SK-N-DZ (cell line): ENCODE measurements around the gene NNT.
"Not testable (repeated sequence)": the region's sequence is repeated elsewhere in the genome, so short reads cannot be mapped to it uniquely, and the experiment has no call there.

Experiments
- DNase-seq: peaks from one replicate; pipeline ENCODE4 v3.0.0-alpha.2; 2015; ENCODE audit warnings: low spot score

Gene NNT

DNA sequence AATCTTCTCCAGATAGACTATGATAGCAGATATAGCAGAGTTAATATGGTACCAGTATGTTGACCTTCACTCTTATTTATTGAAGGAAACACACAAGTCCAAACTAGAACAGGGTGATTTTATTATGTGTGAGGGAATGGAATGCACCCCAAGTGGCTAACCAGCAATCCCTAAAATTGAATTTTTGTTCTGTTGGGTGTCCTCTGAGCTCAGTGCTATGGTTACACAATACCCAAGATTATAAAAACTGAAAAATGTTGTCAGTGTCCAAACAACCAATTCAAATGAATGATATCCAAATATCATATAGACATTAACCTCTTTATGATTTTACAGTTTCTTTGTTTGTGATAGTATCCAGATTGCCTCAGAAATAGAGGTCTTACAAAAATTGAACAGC lies 60.9 kb downstream of the NNT start:
- no peak for DNase-seq

DNA sequence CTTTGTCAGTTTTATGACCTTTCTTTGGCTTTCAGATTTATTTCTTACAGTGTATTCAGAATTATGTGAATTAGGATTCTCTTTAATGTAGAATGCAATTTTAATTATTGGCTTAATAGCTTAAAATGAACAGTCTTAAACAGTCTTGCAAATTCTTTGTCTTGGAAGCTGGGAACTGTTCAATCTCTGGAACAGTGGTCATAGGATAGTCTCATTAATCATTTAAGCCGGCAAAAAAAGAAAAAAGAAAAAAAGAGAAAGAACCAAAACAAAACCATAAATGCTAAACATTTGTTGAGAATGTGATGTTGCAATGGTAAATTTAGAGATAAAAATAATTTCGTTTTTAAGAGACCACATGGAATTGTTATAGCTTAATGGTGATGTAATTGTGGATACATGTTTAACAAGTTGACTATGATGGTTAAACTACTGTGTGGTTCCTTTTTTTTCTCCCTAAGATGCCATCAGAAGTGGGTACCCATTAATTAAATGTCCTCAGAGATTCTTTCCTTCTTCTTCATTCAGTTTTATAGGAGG lies 61.6 kb downstream of the NNT start:
- no peak for DNase-seq

DNA sequence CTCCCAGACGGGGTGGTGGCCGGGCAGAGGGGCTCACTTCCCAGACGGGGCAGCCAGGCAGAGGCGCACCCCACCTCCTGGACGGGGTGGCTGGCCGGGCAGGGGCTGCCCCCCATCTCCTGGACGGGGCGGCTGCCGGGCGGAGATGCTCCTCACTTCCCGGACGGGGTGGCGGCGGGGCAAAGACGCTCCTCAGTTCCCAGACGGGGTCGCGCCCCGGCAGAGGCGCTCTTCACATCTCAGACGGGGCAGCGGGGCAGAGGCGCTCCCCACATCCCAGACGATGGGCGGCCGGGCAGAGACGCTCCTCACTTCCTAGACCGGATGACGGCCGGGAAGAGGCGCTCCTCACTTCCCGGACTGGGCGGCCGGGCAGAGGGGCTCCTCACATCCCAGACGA lies 62.8 kb downstream of the NNT start:
- DNase-seq: not testable (repeated sequence)

DNA sequence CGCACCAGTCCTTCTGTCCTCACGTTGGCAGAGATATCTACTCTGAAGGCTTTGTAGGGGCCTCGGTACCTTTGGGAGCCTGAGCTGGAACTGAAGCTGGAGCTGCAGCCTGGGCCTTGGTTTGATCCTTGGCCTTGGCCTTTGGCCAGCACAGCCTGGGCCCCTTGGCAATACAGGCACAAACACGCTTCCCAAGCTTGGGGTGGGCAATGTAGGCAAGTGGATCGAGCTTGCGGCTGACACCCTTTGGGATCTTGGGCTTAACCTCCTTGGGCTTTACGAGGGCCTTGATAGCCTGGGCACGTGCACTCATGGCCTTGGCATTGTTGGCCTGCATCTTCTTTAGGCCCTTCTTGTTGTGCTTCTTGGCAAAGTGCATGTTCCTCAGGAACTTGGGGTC lies 63.7 kb downstream of the NNT start:
- not testable (repeated sequence) for DNase-seq

DNA sequence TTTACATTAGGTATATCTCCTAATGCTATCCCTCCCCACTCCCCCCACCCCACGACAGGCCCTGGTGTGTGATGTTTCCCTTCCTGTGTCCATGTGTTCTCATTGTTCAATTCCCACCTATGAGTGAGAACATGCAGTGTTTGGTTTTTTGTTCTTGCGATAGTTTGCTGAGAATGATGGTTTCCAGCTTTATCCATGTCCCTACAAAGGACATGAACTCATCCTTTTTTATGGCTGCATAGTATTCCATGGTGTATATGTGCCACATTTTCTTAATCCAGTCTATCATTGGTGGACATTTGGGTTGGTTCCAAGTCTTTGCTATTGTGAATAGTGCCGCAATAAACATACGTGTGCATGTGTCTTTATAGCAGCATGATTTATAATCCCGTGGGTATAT lies 64.4 kb downstream of the NNT start:
- not testable (repeated sequence) for DNase-seq

DNA sequence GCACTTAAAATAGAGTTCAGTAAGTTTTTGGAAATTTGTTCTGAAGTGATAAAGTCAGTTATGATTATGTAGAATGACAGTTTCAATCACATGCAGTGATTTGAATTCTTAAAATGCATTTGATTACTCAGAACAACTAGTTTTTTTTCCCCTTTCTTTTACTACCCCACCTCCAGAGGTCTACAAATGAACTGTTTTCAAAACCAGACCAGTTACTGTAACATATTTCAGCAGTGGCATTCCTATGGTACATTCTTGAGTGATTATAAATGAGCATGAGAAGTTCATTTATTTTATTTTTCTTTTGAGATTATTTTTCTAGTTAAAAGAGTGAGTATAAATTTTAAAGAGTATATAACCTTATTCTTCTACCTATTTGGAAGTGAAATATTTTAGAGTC lies 71.6 kb downstream of the NNT start:
- no peak for DNase-seq

DNA sequence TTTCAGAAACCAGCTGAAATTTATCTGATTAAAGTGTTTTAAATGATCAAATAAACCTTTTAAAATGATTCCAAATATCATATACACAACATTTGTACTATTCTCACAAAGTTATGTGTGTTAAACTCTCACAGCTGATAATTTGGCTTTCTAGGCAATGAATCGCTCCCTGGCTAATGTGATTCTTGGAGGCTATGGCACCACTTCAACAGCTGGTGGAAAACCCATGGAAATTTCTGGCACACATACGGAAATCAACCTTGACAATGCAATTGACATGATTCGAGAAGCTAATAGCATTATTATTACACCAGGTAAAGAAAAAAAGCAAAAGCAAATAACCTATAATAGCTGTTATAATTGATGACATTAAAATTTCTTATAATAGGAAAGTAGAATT lies 72.4 kb downstream of the NNT start:
- no peak for DNase-seq

DNA sequence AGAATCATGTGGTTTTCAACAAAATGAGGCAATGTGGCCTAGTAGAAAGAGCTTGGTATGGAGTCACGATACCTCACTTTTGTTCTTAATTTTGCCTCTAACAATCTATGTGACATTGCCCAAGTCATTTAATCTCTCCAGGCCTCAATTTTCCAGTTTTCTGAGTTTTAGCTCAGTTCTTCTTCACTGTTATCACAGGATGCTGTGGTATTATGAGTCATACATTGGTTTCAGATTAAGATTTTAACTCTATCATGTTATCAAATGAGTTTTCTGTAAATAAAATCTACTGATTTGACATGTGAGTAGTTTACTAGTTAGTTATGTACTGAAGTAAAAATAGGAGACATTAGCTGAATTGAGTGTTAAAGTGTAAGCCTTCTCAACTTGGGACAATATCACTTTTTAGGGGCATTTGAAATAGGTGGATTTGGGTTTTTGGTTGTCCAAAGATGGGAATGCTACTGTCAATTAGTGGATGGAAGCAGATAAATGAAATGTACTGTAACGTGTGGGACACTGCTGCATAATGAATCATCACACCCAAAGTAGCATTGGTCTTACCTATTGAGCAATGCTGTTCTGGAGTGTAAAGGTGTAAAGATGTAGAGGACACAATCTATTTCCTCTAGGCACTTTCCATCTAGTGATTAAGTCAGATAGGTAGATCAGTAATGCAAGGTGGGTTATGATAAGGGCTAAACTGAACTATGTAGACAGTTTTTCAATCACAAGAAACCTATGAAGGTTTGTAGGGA lies 73.3 kb downstream of the NNT start:
- no peak for DNase-seq

DNA sequence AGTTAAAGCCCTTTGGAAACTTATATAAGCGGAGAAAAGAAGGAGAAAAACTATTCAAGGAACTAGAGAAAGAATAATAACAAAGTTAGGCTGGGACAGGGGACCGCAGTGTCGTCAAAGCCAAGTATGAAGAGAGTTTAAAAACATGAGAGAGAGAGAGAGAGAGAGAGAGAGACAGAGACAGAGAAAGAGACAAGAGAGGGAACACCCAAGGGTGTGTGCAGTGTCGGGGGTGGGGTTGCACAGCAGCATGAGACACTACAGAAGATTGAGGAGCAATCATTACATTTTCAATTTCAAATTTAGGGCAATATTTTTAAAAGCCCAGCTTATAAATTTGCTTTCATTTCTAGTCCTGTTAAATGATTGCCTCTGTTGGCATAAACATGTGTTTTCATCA lies 74.3 kb downstream of the NNT start:
- no peak for DNase-seq

DNA sequence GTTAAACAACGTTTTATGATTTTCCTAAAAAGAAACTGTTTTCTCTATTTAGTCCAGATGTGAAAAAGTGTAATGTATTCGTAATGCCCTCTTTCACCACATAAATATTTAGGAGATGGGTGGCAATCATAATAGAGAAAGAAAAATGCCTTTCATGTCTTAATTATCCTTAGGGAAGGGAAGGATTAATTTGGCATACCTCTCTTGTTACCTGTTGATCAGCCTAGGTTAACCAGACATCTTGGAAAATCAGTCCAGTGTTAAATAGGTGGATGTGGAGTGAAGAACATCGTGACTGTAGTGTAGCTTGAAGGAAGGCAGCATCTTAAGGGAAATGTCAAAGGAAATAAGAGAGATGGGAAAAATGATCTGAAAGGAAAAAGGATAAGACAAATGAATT lies 76.2 kb downstream of the NNT start:
- DNase-seq: no peak

DNA sequence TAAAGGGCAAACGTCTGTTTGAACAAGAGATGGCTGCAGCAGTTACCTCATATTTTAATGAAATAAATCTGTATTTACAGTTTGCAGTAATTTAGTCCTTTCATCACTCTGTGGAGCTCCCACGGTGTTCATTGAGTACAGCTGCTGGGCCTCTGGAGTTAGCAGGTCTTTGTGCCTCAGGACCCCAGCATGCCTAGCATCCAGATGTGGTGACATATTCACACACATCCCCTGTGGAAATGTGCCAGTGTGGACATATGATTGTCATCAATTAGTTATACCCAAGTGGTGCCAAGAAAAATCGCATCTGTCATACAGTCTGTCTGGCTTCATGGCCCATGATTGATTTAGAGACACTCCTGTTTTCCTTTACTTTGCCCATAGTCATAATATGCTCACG lies 77.3 kb downstream of the NNT start:
- no peak for DNase-seq

DNA sequence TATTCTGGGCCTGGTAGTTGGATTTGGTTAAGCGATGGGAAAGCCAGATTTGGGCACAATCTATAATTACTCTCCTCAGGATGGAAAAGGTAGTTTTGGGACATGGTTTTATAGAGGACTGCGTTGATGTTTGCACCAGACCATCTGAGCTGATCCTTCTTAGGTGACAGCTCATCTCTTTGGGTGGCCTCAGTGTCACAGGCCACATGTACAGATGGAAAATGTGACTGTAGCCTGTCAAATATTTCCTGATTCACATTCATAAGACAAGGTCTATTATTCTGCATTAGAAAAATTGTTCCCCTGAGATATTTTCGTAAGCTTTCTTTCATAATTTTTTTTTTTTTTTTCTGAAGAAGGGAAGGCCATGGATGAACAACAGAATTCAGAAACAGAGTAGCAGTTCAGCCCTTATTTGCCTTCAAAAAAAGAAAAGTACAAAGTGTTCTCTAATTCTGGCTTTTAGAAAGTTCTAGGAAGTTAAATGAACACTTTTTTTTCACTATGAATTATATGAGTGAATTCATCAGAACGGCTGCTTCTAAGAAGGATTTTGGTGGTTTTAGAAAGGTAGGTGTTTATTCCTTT lies 81.0 kb downstream of the NNT start:
- no peak for DNase-seq

DNA sequence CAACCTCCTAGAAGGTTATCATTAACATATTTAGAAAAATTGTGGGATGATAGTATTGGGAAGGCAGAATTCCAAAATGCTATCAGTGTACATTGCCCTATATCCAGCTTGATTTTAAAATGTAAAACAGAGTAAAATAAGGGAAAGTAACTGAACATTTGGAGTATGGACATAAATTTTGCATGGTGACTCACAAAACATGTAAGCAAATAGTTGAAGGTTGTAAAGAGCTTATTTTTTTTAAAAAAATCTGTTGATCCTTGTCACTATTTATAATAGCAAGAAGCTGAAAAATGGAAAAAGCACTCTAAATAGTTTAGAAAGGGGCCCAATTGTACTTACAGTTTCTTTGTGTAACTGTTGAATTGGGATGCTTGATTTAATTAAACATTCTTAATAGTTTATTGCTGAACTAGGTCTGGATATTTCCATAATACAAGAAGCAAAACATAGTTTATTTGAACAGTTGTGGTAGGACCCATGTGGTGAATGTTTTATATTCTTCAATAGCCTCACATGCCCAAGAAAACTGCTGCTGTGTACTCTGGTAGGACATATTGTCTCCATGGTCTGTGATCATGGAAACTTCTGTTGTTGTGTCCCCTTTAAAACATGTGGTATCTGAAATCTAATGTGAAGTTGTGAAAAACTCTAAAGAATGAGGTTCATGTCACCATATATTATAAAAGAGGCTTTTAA lies 82.4 kb downstream of the NNT start:
- no peak for DNase-seq

DNA sequence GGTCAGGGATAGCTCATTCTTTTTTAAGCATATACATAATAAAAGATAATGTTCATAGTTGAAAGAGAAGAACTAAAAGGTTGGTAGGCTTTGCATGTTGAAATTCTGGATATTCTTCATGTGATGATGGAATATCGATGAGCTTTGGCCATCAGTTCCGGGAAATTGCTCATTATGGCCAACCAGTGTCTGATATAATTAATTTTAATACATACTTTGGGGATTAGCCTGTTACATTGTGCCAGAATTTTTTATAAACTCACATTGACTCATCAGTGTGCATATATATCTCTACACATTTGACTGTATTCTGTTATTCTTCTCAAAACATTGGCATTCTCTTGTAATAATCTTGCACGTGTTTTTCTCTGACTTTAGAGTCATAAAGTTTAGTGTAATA lies 84.3 kb downstream of the NNT start:
- no peak for DNase-seq

DNA sequence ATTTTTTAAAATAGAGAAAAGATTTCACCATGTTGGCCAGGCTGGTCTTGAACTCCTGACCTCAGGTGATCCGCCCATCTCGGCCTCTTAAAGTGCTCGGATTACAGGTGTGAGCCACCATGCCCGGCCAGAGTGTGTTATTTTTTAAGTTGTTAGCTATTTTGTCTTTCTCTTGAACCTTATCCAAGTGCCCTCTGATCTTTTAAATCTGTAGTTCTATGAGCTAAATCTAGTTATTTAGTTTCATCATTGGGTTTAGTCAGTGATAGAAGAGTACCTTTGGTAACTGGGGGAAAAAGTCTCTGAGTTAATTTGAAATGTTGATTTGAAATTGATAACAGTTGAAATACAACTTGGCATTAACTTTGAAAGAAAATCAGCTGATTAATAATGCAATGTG lies 88.3 kb downstream of the NNT start:
- no peak for DNase-seq

DNA sequence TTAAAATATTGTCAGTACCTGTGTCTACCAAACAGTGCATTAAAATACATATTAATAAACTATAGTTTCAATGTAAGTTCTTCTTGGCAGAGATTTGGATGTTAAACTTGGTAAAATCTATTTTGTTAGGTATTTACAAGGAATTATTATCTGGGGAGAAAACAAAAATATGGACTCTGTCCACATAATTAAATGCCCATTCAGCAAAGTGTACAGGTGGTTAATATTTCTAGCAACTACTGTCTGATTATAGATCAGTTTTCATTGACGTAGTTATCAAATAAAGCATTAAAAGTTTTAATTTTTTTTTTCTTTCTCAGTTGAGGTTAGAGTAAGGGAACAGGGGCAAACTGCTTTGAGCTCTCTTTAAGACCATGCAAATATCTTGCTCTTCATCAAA lies 88.9 kb downstream of the NNT start:
- no peak for DNase-seq

DNA sequence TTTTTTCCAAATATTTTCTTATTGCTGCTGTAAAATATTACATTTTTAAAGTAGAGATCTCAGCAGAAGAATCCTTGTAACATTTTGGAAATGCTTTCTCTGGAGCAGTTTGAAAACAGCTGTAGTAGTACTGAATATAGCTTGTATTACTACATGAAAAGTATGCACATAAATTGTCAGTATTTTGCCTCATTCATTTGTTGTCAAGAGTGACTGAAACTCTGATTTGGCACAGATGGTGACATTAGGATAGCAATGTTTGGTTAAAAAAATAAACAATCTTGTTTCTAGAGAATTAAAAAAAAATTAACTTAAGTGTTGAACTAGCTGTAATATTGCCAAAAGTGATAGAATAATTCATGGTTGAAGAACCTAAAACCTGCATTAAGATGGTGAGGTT lies 90.4 kb downstream of the NNT start:
- no peak for DNase-seq

DNA sequence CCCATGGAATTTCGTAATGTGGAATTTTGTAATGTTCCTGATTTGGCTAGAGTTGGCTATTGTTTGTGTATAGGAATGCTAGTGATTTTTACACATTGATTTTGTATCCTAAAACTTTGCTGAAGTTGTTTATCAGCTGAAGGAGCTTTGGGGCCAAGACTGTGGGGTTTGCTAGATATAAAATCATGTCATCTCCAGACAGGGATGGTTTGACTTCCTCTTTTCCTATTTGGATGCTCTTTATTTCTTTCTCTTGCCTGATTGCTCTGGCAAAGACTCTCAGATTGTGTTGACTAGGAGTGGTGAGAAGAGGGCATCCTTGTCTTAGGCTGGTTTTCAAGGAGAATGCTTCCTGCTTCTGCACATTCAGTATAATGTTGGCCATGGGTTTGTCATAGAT lies 91.0 kb downstream of the NNT start:
- DNase-seq: no peak

DNA sequence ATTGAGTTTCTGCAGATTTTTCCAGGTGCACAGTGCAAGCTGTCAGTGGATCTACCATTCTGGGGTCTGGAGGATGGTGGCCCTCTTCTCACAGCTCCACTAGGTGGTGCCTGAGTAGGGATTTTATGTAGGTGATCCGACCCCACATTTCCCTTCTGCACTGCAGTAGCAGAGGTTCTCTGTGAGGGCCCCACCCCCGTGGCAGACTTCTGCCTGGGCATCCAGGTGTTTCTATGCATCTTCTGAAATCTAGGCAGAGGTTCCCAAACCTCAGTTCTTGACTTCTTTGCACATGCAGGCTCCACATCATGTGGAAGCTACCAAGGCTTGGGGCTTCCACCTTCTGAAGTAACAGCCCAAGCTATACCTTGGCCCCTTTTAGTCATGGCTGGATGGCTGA lies 93.5 kb downstream of the NNT start:
- not testable (repeated sequence) for DNase-seq

DNA sequence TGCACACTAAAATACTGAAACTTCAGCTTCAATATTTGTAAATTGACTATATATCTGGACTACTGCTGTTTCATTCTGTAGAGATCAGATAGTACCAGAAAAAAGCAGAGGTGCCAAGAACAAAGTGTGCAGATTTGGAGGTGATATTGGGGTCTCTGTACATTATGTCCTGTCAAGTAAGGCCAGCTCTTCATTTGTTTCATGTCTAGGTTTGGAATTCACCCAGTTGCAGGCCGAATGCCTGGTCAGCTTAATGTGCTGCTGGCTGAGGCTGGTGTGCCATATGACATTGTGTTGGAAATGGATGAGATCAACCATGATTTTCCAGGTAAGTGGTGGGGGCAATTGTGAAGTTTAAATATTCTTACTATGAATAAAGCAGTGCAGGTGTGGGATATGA lies 96.9 kb downstream of the NNT start:
- DNase-seq: no peak

DNA sequence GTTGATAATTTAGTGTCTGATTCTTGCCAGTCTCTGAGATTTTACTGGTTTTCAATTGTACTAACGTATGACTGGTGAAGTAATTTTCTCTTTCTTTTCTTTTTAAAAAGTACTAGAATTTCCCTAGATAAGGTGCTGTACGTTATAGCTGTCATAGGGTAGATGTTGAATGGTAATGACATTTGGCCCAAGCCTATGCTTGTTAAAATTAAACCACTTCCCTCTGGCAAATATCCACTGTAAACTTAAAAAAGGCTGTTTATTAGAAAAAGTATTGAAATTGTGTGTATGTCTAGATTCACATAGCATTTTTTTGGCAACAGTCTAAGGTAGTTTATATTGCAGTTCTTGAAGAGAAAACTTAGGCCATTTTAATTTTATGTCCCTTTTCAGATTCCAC lies 97.6 kb downstream of the NNT start:
- no peak for DNase-seq

DNA sequence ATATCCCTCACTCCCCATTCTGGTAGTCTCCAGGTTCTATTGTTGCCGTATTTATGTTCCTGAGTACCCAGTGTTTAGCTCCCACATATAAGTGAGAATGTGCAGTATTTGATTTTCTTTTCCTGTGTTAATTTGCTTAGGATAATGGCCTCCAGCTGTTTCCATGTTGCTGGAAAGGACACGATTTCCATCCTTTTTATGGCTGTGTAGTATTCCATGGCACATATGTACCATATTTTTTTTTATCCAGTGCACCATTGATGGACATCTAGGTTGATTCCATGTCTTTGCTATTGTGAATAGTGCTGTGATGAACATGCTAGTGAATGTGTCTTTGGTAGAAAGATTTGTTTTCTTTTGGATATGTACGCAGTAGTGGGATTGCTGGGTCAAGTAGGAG lies 98.2 kb downstream of the NNT start:
- no peak for DNase-seq

DNA sequence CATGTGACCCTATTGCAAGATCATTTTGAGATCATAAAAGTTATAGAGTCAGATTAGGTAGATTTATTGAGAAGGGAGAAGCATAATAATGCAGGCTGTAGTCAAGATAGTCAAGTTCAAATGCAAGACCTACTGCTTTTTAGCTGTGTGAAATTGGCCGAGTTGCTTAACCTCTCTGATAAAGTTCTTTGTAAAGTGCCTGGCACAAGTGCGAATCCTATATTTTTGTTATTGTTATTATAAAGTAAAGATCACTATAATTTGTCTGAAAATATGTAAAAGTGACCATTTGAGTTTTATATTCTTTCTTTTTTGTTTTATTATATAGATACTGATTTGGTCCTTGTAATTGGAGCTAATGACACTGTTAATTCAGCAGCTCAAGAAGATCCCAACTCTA lies 99.3 kb downstream of the NNT start:
- no peak for DNase-seq
